GM18909 (cell line): ENCODE data around the gene STXBP5.

Source experiments
- ATAC-seq: cut with Tn5 transposase; IDR thresholded peaks from one replicate; pipeline ENCODE4 v1.9.1; 2021; ENCODE audit warnings: mild to moderate bottlenecking; ENCODE audit not compliant: unreplicated experiment, poor library complexity

STXBP5 gene

GRCh38 chr6:147207837-147208754, 3.9 kb downstream of the STXBP5 start:
- ATAC-seq: no peak

GRCh38 chr6:147209762-147210449, 5.7 kb downstream of the STXBP5 start:
- ATAC-seq: no peak

- ATAC-seq: no peak
These were observed 7.1 kb downstream of the STXBP5 start for GRCh38 chr6:147211349-147211748.

- ATAC-seq: no peak
These were observed 7.6 kb downstream of the STXBP5 start for GRCh38 chr6:147211831-147212230.

- no peak for ATAC-seq
These were observed 8.4 kb downstream of the STXBP5 start for GRCh38 chr6:147212622-147213021.

- ATAC-seq: no peak
These were observed 9.6 kb downstream of the STXBP5 start for GRCh38 chr6:147213772-147214171.

GRCh38 chr6:147214248-147215227, 10.3 kb downstream of the STXBP5 start:
- ATAC-seq: no peak

- ATAC-seq: no peak
These were observed 12.7 kb downstream of the STXBP5 start for GRCh38 chr6:147216915-147217314.

- no peak for ATAC-seq
These were observed 13.7 kb downstream of the STXBP5 start for GRCh38 chr6:147217840-147218404.

GRCh38 chr6:147218797-147219196, 14.6 kb downstream of the STXBP5 start:
- no peak for ATAC-seq

GRCh38 chr6:147219463-147219862, 15.2 kb downstream of the STXBP5 start:
- ATAC-seq: no peak

- no peak for ATAC-seq
These were observed 16.1 kb downstream of the STXBP5 start for GRCh38 chr6:147220345-147220744.

- no peak for ATAC-seq
These were observed 17.5 kb downstream of the STXBP5 start for GRCh38 chr6:147221739-147222138.

GRCh38 chr6:147222160-147222838, 18.1 kb downstream of the STXBP5 start:
- ATAC-seq: peak; percentile 55

- no peak for ATAC-seq
These were observed 19.5 kb downstream of the STXBP5 start for GRCh38 chr6:147223736-147224135.

GRCh38 chr6:147226163-147226724, 22.0 kb downstream of the STXBP5 start:
- no peak for ATAC-seq

- ATAC-seq: no peak
These were observed 22.7 kb downstream of the STXBP5 start for GRCh38 chr6:147226877-147227276.

- ATAC-seq: no peak
These were observed 23.6 kb downstream of the STXBP5 start for GRCh38 chr6:147227770-147228320.

GRCh38 chr6:147231589-147231988, 27.4 kb downstream of the STXBP5 start:
- no peak for ATAC-seq
